OCI-LY3 (cell line): ENCODE measurements around the gene MSRB2.

Source experiments
- EZH2phosphoT487 ChIP-seq: fragments of 200-600 bp; shearing (Covaris generic); IDR thresholded peaks from 2 replicates; pipeline ENCODE4 v1.6.1; 2018; ENCODE audit warnings: antibody characterized with exemption, mixed run types, low read depth
- TF ChIP-seq, protein P1 (sequence below): fragments of 200-600, 300-600 bp; sonication (generic); IDR thresholded peaks from 2 replicates; pipeline ENCODE4 v1.5.1; 2014; ENCODE audit warnings: antibody characterized with exemption, low read length, low read depth

DNA sequence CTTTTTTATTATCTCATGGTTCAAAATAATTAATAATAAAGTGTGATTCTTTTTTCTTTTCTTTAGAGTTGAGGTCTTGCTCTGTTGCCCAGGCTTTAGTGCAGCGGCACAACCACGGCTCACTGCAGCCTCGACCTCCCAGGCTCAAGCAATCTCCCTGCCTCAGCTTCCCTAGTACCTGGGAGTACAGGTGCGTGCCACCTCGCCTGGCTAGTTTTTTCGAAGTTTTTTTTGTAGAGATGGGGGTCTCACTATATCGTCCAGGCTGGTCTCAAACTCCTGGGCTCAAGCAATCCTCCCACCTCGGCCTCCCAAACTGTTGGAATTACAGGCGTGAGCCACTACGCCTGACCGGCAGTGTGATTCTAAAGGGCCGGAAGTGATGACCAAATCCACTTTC is 28.0 kb upstream of the MSRB2 start:
- TF ChIP-seq EZH2phosphoT487: no peak
- TF ChIP-seq, protein P1, sequence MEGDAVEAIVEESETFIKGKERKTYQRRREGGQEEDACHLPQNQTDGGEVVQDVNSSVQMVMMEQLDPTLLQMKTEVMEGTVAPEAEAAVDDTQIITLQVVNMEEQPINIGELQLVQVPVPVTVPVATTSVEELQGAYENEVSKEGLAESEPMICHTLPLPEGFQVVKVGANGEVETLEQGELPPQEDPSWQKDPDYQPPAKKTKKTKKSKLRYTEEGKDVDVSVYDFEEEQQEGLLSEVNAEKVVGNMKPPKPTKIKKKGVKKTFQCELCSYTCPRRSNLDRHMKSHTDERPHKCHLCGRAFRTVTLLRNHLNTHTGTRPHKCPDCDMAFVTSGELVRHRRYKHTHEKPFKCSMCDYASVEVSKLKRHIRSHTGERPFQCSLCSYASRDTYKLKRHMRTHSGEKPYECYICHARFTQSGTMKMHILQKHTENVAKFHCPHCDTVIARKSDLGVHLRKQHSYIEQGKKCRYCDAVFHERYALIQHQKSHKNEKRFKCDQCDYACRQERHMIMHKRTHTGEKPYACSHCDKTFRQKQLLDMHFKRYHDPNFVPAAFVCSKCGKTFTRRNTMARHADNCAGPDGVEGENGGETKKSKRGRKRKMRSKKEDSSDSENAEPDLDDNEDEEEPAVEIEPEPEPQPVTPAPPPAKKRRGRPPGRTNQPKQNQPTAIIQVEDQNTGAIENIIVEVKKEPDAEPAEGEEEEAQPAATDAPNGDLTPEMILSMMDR: no peak
